CD4-positive, alpha-beta T cell treated with Interleukin-21 for 1 hour (primary cell): ENCODE results near the gene CHST2.
A peak's percentile ranks its signal among the peaks of the same experiment; 100 is the strongest.

ENCODE experiments used
- DNase-seq: peaks from one replicate; pipeline ENCODE4 v3.0.0-alpha.2; 2020

The CHST2 gene

DNA sequence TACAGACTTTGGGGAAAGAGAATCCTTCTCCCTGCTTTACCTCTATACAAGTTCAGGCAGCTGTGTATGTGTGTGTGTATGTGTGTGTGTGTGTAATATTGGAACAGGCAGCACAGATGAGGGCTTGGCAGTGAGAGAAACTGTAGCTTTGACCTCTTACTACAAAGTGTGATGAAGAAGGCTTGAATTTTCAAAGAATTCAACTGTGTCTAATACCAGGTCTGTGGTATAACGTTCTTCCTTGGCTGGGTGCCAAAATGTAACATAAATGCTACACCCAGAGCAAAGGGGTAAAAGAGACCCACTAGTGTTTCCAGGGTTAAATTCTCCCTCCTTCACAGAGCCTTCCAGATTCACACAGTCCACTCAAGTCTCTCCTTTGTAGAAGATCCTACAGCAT lies 51.1 kb downstream of the CHST2 start:
- DNase-seq: peak; percentile 11

DNA sequence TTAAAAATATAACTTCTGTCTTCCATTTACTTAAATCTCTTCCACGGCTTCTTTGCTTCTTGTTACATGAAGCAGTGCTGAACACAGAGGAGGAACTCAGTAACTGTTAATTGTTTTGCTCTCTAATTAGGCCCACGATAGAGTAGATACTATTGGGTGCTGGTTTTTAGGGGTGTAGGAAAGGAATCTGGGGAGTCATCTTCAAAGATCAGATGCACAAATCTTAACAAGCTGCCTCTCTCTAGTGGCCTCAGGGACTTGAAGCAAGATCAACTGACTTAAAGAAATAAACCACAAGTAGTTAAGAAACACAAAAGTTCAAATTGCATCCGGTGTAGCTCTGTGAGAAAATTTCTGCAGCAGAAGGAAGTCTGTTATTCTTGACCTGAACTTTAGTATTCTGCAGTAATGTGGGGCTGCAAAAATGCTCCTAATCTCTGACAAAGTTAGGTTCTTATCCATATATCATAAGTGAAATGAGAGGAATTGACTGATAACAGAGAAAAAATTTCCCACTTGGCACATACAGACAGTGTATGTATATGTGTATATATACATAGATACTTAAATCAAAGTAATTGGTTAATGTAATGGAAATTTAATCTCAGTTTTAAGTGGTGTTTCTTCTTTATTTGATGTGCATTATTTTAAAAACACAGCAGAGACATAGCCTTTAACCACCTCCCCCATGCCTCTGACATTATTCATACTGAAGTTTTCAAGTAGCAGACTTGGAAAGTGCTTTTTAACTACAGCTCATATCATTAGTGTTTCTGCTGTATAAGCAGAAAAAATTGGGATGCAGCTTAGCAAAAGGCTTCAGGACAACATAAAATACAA lies 51.8 kb downstream of the CHST2 start:
- DNase-seq: peak; percentile 37

DNA sequence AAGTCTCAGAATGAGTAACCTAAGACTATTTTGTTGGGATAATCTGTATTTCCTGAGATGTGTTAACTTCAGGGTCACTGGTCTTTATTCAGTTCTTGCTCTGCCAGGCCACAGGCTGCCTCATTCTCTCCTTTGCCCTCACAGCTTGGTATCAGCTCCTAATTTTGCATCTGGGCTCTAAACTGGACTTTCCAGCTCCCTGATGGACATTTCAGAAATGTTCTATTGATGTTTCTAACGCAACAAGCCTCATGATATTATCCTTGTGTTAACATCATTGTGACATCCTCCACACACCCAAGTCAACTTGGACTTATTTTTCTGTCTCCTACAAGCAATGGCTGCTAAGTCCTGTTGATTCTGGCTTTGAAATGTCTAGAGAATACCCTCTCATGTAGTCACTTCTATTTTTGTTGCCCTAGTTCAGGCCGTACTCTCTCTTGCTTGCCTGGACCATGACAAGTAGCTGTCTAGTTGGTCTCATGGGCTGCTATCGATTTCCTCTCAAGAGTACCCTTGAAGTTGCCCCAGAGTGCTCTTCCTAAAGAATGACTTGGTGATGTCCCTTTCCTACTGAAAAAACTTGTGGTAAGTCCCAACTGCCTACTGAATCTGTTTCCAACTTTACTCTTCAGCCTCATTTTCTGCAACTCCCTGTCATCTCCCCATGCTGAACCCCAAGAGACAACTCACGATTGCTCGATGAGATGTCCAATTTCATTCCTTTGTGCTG lies 52.7 kb downstream of the CHST2 start:
- DNase-seq: no peak

DNA sequence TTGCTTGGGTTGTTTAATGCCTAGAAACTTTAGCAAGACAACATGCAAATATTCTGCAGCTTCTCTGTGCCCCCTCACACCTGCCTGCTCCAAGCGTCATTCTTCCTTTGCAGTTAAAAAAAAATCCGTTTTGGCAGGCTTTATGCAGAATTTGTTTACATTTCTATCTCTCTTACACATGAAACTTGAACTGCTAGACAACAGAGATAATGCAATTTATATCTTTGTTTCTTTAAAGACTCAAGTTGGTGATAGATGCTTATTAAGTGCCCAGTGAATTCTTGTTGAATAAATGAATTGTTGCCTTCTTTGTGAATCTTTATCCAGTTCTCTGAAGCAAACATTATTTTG lies 53.2 kb downstream of the CHST2 start:
- DNase-seq: no peak

- no peak for DNase-seq
Measured at GRCh38 chr3:143173242-143173641, 53.7 kb downstream of the CHST2 start.
